Measurements from ENCODE around the gene PTPRN2. TPM values are rescaled to one million over a fixed set of nuclear protein-coding genes. Genes with fewer than 3 reads are reported as not detected.

The PTPRN2 gene
- polyA plus RNA-seq, 1 of the 3 experiments (the other 2 are of a cell fraction), result 4.0 TPM

GRCh38 chr7:157615852-157616251 is 971.8 kb downstream of the PTPRN2 start:
- Histone ChIP-seq H2AFZ (ENCODE audit: low read depth) (no peak overlapping the region), H3K4me1 (ENCODE audit: control insufficient read depth in 1 of 2, insufficient read depth in 2 of 2, low read depth in 1 of 2, low read length in 1 of 2) (no peaks in the 10 kb centered on the region), H3K79me2 (ENCODE audit: insufficient read depth) (no peaks in the 10 kb centered on the region), H3K9me3 (no peaks in the 10 kb centered on the region), H3F3A (replicated peaks; ENCODE audit: insufficient read depth) (no peaks in the 10 kb centered on the region), H3K9ac (no peak overlapping the region), H3K36me3 (replicated peaks in 1 of 2; ENCODE audit: control insufficient read depth in 1 of 2, insufficient read depth in 2 of 2, low read length in 1 of 2) (no peaks in the 10 kb centered on the region), H3K27ac (ENCODE audit: low read depth in 2 of 2, low read length in 1 of 2) (no peak overlapping the region), H3K4me3 (ENCODE audit: low read depth in 2 of 2, low read length in 1 of 2) (no peak overlapping the region), H3K4me2 (no peak overlapping the region), H3K9me2 (no peaks in the 10 kb centered on the region), H3K27me3 (ENCODE audit: insufficient read depth) (no peaks in the 10 kb centered on the region), H4K20me1 (ENCODE audit: insufficient read depth) (no peaks in the 10 kb centered on the region)
- POLR2A ChIA-PET, result no interaction called here
- no peak for TF ChIP-seq EP300 (IDR thresholded peaks at IDR 0.05; ENCODE audit: borderline replicate concordance in 1 of 2, low read depth in 1 of 2, low read length in 1 of 2)
- no peak for TF ChIP-seq CTCF (IDR thresholded peaks at IDR 0.05)
- TF ChIP-seq TEAD4 (IDR thresholded peaks at IDR 0.05; ENCODE audit: borderline replicate concordance, insufficient read depth), result no peak
- TF ChIP-seq SIN3A (IDR thresholded peaks at IDR 0.05; ENCODE audit: borderline replicate concordance, low read depth, low read length), result no peak
- no peak for TF ChIP-seq USF1 (IDR thresholded peaks at IDR 0.05; ENCODE audit: borderline replicate concordance, low read depth)
- TF ChIP-seq NFIC (IDR thresholded peaks at IDR 0.05; ENCODE audit: borderline replicate concordance), result no peak
- no peak for TF ChIP-seq TCF12 (IDR thresholded peaks at IDR 0.05)
- no peak for TF ChIP-seq PBX3 (IDR thresholded peaks at IDR 0.05)
- no peak for TF ChIP-seq FOXJ3 (CRISPR knock-in tag; IDR thresholded peaks at IDR 0.05)
- no peak for TF ChIP-seq GABPA (IDR thresholded peaks at IDR 0.05; ENCODE audit: low read depth)
- no peak for TF ChIP-seq MXI1 (IDR thresholded peaks at IDR 0.05; ENCODE audit: low read depth, low read length)
- TF ChIP-seq RAD21 (IDR thresholded peaks at IDR 0.05; ENCODE audit: low read length), result no peak
- no peak for TF ChIP-seq CHD2 (IDR thresholded peaks at IDR 0.05; ENCODE audit: low read length, partially characterized antibody)
- TF ChIP-seq POLR2AphosphoS5 (IDR thresholded peaks at IDR 0.05; ENCODE audit: low read depth, low read length), result no peak
- TF ChIP-seq RFX5 (IDR thresholded peaks at IDR 0.05; ENCODE audit: low read length), result no peak
- TF ChIP-seq SMC3 (IDR thresholded peaks at IDR 0.05; ENCODE audit: low read depth, low read length), result no peak
- TF ChIP-seq USF2 (IDR thresholded peaks at IDR 0.05; ENCODE audit: borderline replicate concordance, low read depth, low read length), result no peak
- TF ChIP-seq GATA2 (CRISPR knock-in tag; IDR thresholded peaks at IDR 0.05), result no peak
- no peak for TF ChIP-seq ELF1 (IDR thresholded peaks at IDR 0.05)
- no peak for DNase-seq
- CTCF ChIA-PET, result no interaction called here
- 84% methylated on average over 16 of the region's 17 CpGs for WGBS (ENCODE audit: low lambda C conversion rate)
